IMR-90 (cell line): ENCODE measurements around the gene ALPI. TPM values are rescaled to one million over a fixed set of nuclear protein-coding genes. Genes with fewer than 3 reads are reported as not detected.

Source experiments
- ATAC-seq: fragments of 200-7000 bp; cut with Tn5 transposase; 2 replicates; pipeline ENCODE4 v1.9.1; 2020; ENCODE audit warnings: low read depth, mild to moderate bottlenecking, moderate library complexity
- BruUV-seq: library from RNA; stranded (reverse); fragments of 400-500 nt; replicated peaks from 2 replicates; lab custom pipeline; 2021; lab: Mats Ljungman, UMichigan
- CTCF ChIA-PET: fragments of 300-600 bp; formaldehyde crosslinking; extraction: SDS; loops from one replicate; lab custom pipeline; 2021; ENCODE audit warnings: antibody characterized with exemption; lab: Yijun Ruan, JAX
- POLR2A ChIA-PET: fragments of 300-600 bp; sonication (Branson Sonifier 250); formaldehyde crosslinking; loops from one replicate; lab custom pipeline; 2022; ENCODE audit warnings: antibody characterized with exemption; ENCODE audit not compliant: unreplicated experiment; lab: Charles Lee
- DNase-seq: peaks from one replicate; pipeline ENCODE4 v3.0.0; 2013
- H2AFZ ChIP-seq: replicated peaks from 2 replicates; pipeline ENCODE3; 2013; ENCODE audit warnings: low read length, mild to moderate bottlenecking; ENCODE audit not compliant: poor library complexity
- H2AK5ac ChIP-seq: 2 replicates; pipeline ENCODE4 v1.6.1; 2013; ENCODE audit warnings: low read depth, low read length, inconsistent platforms
- H2AK9ac ChIP-seq: replicated peaks from 2 replicates; pipeline ENCODE3; 2013; ENCODE audit warnings: mild to moderate bottlenecking, low read depth, low read length, moderate library complexity; ENCODE audit not compliant: poor library complexity
- H2BK120ac ChIP-seq: 2 replicates; pipeline ENCODE4 v1.6.1; 2013; ENCODE audit warnings: low read depth, low read length, inconsistent platforms
- H2BK15ac ChIP-seq: 3 replicates; pipeline ENCODE4 v1.6.1; 2013; ENCODE audit warnings: low read depth, low read length, inconsistent platforms
- H2BK20ac ChIP-seq: 2 replicates; pipeline ENCODE4 v1.6.1; 2013; ENCODE audit warnings: low read depth, mild to moderate bottlenecking, inconsistent platforms, low read length, moderate library complexity
- H2BK5ac ChIP-seq: 2 replicates; pipeline ENCODE4 v1.6.1; 2013; ENCODE audit warnings: mild to moderate bottlenecking, low read depth, low read length, inconsistent platforms; ENCODE audit not compliant: poor library complexity, severe bottlenecking
- H3K14ac ChIP-seq: replicated peaks from 2 replicates; pipeline ENCODE4 v1.6.1; 2013; ENCODE audit warnings: low read depth, low read length, inconsistent platforms
- H3K18ac ChIP-seq: 2 replicates; pipeline ENCODE4 v1.6.1; 2013; ENCODE audit warnings: low read depth, low read length, control low read depth
- H3K23ac ChIP-seq: 2 replicates; pipeline ENCODE4 v1.6.1; 2013; ENCODE audit warnings: low read depth, low read length, inconsistent platforms
- H3K27ac ChIP-seq: 2 replicates; pipeline ENCODE4 v1.5.1; 2013; ENCODE audit warnings: mild to moderate bottlenecking, control low read depth, low read length; ENCODE audit not compliant: insufficient read depth
- H3K27me3 ChIP-seq: 2 replicates; pipeline ENCODE4 v1.6.1; 2013; ENCODE audit warnings: low read length; ENCODE audit not compliant: control insufficient read depth, insufficient read depth
- H3K36me3 ChIP-seq: 2 replicates; pipeline ENCODE4 v1.6.1; 2013; ENCODE audit warnings: low read length, mixed read lengths; ENCODE audit not compliant: control insufficient read depth, insufficient read depth
- H3K4ac ChIP-seq: 2 replicates; pipeline ENCODE4 v1.6.1; 2013; ENCODE audit warnings: low read depth, low read length, inconsistent platforms
- H3K4me1 ChIP-seq: 2 replicates; pipeline ENCODE4 v1.6.1; 2013; ENCODE audit warnings: low read length, mixed read lengths; ENCODE audit not compliant: control insufficient read depth, insufficient read depth
- H3K4me2 ChIP-seq: 2 replicates; pipeline ENCODE4 v1.6.1; 2013; ENCODE audit warnings: low read depth, mild to moderate bottlenecking, control low read depth, low read length, moderate library complexity
- H3K4me3 ChIP-seq: 2 replicates; pipeline ENCODE4 v1.5.1; 2013; ENCODE audit warnings: low read depth, mild to moderate bottlenecking, control low read depth, low read length, moderate library complexity; ENCODE audit not compliant: insufficient read depth
- H3K56ac ChIP-seq: 2 replicates; pipeline ENCODE4 v1.6.1; 2013; ENCODE audit warnings: low read length, inconsistent platforms; ENCODE audit not compliant: insufficient read depth; ENCODE audit errors: extremely low read depth
- H3K79me1 ChIP-seq, 2 experiments: 2 replicates each; pipeline ENCODE4 v1.6.1; 2013; ENCODE audit warnings: low read length in 2 of 2, inconsistent platforms in 1 of 2, low read depth in 1 of 2
- H3K9ac ChIP-seq: 2 replicates; pipeline ENCODE4 v1.6.1; 2013; ENCODE audit warnings: low read depth, low read length, control low read depth
- H3K9me1 ChIP-seq: 2 replicates; pipeline ENCODE4 v1.6.1; 2013; ENCODE audit warnings: low read length, inconsistent platforms; ENCODE audit not compliant: insufficient read depth
- H3K9me3 ChIP-seq: 2 replicates; pipeline ENCODE4 v1.6.1; 2013; ENCODE audit warnings: low read length; ENCODE audit not compliant: control insufficient read depth, insufficient read depth
- H4K20me1 ChIP-seq: 2 replicates; pipeline ENCODE4 v1.6.1; 2013; ENCODE audit warnings: low read length, inconsistent platforms; ENCODE audit not compliant: insufficient read depth
- H4K5ac ChIP-seq: 2 replicates; pipeline ENCODE4 v1.6.1; 2013; ENCODE audit warnings: mild to moderate bottlenecking, low read depth, low read length, control low read depth
- H4K8ac ChIP-seq, 2 experiments: 2 replicates each; pipeline ENCODE4 v1.6.1; 2013; ENCODE audit warnings: low read depth in 2 of 2, low read length in 2 of 2, control low read depth in 1 of 2, inconsistent platforms in 1 of 2
- H4K91ac ChIP-seq: 2 replicates; pipeline ENCODE4 v1.6.1; 2013; ENCODE audit warnings: low read depth, low read length, inconsistent platforms; ENCODE audit not compliant: insufficient read depth
- CHD1 ChIP-seq: IDR thresholded peaks from 2 replicates; pipeline ENCODE4 v1.6.1; 2012; ENCODE audit warnings: low read depth, low read length, improper control_type of control experiment
- CTCF ChIP-seq: conservative IDR thresholded peaks from 2 replicates; pipeline ENCODE4 v1.5.1; 2012; ENCODE audit warnings: mild to moderate bottlenecking, low read depth, low read length, improper control_type of control experiment
- FOS ChIP-seq: fragments of 150-350 bp; IDR thresholded peaks from 2 replicates; pipeline ENCODE4 v1.6.1; 2016; ENCODE audit warnings: low read depth, low read length
- RFX5 ChIP-seq: IDR thresholded peaks from 2 replicates; pipeline ENCODE4 v1.8.0; 2012; ENCODE audit warnings: low read depth, mild to moderate bottlenecking, low read length, moderate library complexity
- WGBS, 2 experiments: methylation state at CpG; one replicate each; pipeline versions ENCODE4 v1.1.5 to v1.1.7; 2013; ENCODE audit warnings: missing lambda C conversion rate in 2 of 2; ENCODE audit not compliant: insufficient read length in 1 of 2; ENCODE audit errors: extremely low coverage in 2 of 2; 5-methylcytosine and 5-hydroxymethylcytosine counted together
- dilution Hi-C: fragments of 300-500 bp; cut with HindIII; formaldehyde crosslinking; loops from one replicate; pipeline ENCODE4 v1.14.3; 2018; ENCODE audit warnings: low sequenced_read_pairs; ENCODE audit not compliant: unreplicated experiment
- in situ Hi-C: fragments of 300-500 bp; cut with MboI; formaldehyde crosslinking; loops from 3 replicates; pipeline ENCODE4 v1.14.3; 2019; ENCODE audit warnings: low sequenced_read_pairs, inconsistent platforms, mixed read lengths
- intact Hi-C: fragments of 100-400 bp; cut with micrococcal nuclease; formaldehyde crosslinking; loops from 2 replicates; pipeline ENCODE4 v1.10.0; 2022
- polyA plus RNA-seq, 3 experiments: library from polyadenylated mRNA; depleted of rRNA; stranded (reverse); fragments of >200 nt; gene quantifications; 2 replicates each; pipeline ENCODE4 v1.2.3, GENCODE V29; 2012; ENCODE audit warnings: low replicate concordance in 1 of 3
- total RNA-seq: library from RNA; depleted of rRNA; stranded (reverse); fragments of >200 nt; gene quantifications from 2 replicates; pipeline ENCODE4 v1.2.3, GENCODE V29; 2012

Gene ALPI
- total and polyA plus RNA-seq, 2 of the 4 experiments (the other 2 are of a cell fraction): not detected

- Histone ChIP-seq H4K20me1 (no peaks in the 10 kb centered on the region), H3K79me1 (no peaks in the 10 kb centered on the region), H3K36me3 (no peaks in the 10 kb centered on the region), H3K14ac (no peak overlapping the region), H3K23ac (no peak overlapping the region), H2AK5ac (no peak overlapping the region), H2BK20ac (no peak overlapping the region), H4K91ac (no peak overlapping the region), H3K4me3 (no peak overlapping the region), H3K4ac (no peak overlapping the region), H3K9me3 (no peaks in the 10 kb centered on the region), H3K4me2 (no peak overlapping the region), H4K5ac (no peak overlapping the region), H3K9ac (no peak overlapping the region), H2AFZ (peak overlapping the region; percentile 63), H3K27me3 (peaks cover 23% of the 10 kb centered on the region; the same call in 1 of the 2 replicates), H2BK15ac (no peak overlapping the region), H2BK5ac (no peak overlapping the region), H4K8ac (no peak overlapping the region), H2AK9ac (no peak overlapping the region), H3K4me1 (no peaks in the 10 kb centered on the region), H3K9me1 (no peaks in the 10 kb centered on the region), H3K27ac (no peak overlapping the region), H3K18ac (no peak overlapping the region), H2BK120ac (no peak overlapping the region), H3K56ac (no peak overlapping the region)
- intact Hi-C loops (no loop called here), dilution Hi-C loops (no loop called here), in situ Hi-C loops (no loop called here)
- ChIA-PET POLR2A (no interaction called here), CTCF (no interaction called here)
- ATAC-seq: no peak
- TF ChIP-seq CHD1 (no peak), CTCF (no peak), RFX5 (no peak), FOS (no peak)
- WGBS, 2 experiments: 79% methylated on average over 13 of the region's 25 CpGs; no CpG with 5 or more reads in 1 of the 2 experiments
- no TSS peak for BruUV-seq
- no peak for DNase-seq
Measured at GRCh38 chr2:232458051-232458660, 2.2 kb downstream of the ALPI start.
